Measurements from ENCODE around the gene CARNS1.

The CARNS1 gene

DNA sequence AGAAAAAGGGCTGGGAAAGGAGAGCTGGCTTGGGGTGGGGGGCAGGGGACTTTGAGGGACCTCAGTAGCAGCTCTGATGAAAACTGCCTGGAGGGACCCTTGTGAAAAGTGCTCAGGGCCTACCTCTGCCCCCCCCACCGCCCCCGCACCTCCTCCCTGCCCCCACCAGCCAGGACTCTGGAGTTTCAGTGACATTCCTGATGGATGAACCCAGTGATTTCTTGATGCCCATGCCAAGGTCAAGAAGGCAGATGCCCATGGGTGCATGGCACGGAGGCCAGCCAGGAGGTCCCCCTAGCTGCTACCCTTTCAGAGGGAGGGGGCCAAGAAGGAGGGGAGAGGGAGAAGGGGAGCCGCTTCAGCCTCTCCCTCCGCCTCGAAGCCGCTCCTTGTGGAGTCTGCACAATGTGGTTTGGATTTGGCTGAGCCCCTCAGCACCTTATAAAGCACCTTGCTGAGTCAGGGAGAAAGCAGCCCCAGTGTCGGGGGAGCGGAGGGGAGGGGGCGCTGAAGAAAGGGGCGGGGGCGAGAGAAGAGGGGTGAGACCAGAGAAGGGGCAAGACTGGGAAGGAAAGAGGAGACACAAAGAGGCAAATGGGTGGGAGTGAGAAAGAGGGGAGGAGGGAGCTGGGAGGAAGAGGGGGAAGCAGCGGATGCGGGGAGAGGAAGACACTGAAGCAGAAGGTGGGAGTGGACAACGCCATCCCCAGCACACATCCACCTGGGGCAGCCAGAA lies 40.0 kb upstream of the CARNS1 start:
- DNase-seq (ENCODE audit: low spot score) = no peak

DNA sequence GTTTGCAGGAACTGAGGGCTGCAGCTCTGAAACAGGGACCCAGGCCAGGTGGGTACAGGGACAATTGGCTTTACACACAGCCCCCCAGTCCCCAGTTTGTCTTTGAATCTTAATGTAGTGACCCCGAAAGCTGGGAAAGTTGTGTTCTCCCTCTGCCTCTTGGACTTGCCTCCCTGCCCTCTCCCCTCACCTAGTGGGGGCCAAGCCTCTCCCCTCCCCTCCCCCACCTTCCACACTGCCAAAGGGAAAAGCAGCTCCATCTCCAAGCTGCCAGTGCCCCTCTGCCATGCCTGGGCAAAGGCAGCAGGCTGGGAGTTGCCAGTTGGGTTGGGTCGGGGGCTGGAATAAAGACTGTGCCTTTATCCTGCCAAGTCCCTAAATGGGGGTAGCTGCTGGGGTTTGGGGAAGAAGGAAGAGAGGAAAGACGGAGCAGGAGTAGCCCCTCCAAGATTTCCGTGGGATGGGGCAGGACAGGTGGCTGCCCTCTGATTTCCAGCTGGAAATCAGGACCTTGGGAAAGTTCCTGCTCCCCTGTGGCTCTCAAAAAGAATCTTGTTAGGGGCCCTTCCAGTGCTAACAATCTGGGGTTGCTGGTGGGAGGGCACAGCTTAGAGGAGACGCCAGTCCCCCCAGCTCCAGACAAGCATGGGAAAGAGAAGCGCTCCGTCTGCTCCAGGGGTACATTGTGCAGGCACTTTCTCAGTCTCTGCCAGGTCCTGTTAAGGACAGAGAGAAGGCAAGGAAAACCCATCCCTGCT lies 39.2 kb upstream of the CARNS1 start:
- no peak for DNase-seq (ENCODE audit: low spot score)

DNA sequence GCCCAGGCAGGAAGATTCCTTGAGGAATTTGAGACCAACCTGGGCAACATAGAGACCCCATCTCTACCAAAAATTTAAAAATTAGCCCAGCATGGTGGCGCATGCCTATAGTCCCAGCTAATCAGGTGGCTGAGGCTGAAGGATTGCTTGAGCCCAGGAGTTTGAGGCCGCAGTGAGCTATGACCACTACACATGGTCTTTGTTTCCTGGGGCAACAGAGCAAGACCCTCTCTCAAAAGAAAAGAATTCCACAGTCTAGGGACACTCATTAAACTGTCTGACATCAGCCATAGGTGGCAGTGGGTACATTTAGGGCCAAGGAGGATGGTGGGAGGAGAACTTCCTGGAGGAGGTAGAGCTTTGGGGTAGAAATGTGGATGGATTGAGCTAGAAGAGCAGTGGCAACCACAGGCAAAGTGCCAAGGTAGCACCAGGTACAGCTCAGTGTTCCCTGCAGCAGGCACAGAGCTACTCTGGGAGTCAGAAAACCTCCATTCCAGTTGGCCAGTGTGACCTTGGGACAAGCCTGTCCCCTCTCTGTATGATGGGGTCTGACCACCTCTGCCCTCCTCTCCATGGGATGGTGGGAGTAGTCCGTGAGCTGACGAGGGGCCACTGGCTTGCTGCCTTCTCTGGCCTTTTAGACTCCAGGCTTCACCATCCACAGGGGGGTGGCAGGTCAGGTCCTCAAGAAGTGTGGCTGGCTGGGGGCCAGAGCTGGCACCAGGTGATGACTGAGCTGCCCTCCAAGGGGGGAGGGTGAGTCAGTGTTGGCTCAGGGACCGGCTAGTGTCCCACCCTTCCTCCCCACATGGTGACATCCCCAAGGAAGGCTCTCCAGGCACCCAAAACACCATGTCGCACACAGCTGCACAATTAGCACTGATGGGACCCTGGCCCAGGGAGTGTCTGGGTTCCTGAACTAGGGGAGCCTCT lies 38.3 kb upstream of the CARNS1 start:
- DNase-seq (ENCODE audit: low spot score) = no peak

DNA sequence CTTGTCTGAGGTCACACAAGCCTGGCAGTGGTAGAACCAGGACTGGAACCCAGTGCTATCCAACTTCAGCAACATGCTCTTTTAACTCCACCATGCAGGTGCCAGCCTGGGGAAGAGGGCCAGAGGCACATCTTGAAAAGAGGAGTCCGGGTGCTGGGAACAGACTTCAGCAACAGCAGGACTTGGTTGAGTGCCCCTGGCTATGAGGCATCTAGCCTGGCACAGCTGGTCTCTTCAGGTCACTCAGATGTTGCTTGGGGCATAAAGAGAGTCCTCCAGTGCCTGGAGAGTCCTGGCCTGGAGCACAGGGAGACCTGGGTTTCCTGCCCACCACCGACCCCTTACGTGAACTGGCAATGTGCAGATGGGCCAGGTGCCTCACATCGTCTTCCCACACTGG lies 36.9 kb upstream of the CARNS1 start:
- no peak for DNase-seq (ENCODE audit: low spot score)

DNA sequence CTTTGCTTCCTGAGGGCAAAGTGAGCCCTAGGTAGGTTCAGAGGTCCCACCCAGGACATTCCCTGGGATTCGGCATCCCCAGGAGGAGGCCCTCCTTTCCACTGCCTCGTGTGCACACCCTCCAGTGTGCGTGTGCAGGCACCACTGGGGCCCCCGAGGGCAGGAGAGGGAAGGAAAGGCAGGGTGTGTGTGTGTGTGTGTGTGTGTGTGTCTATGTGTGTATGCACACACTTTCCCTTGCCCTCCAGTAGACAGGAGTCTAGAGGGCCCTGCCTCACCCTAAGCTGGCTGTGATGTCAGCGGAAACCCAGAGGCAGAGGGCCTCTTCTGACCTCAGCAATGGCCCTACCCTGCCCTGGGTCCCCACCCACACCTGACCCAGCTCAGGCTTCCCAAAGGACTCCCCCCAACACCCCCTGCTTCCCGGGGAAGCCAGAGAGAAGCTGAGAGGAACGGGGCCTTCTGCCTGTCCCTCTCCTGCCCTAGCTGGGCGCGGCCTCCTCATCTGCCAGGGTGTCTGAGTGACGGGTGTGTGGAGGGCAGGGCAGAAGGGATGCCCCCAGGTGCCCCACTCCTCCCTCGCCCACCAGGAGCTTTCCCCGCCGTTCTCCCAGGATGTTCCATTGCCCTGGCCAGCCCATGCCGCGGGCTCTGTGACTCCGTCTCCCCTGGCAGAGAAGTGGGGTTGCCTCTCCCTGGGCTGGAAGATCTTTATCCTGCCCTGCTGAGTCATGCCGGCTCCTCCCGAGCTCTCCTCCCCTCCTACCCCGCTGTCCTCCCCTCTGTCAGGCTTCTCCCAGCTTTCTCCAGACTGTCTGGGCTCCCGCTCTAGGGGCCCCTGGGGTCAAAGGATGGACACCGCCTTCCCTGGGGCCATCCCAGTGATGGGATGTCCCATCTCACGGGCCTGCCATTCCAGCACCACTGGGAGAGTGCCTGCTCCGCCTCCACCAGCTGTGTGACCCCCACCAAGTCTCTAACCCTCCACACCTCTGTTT lies 36.1 kb upstream of the CARNS1 start:
- peak; percentile 77 for DNase-seq (ENCODE audit: low spot score)

DNA sequence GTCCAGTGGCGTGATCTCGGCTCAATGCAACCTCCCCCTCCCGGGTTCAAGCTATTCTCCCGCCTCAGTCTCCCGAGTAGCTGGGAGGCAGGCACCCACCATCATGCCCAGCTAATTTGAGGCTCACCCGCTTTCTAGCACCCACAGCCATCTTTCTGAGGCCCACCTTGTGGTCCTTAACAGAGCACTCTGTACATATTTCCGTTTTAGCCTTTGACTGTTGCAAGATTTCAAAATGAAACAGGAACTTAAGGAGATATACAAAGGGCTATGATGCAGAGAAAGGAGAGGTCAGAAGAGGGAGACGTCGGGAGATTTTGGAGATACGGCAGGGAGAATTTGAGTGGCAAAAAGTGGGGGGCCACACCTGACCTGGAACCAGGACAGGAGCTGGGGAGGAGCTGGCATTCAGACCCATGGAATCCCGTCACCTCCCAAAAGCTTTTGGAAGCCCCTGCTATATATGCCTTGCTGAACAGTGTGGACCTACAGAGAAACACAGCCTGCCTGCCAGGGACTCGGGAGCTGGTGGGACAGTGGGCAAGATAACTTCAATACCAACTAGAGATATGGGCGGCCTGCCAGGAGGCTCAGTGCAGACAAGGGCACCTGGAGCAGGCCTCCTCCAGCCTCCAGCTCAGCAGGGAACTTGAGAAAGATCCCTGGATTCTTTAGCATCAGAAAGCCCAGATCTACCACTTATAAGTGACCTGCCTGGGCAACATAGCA lies 34.1 kb upstream of the CARNS1 start:
- no peak for DNase-seq (ENCODE audit: low spot score)

DNA sequence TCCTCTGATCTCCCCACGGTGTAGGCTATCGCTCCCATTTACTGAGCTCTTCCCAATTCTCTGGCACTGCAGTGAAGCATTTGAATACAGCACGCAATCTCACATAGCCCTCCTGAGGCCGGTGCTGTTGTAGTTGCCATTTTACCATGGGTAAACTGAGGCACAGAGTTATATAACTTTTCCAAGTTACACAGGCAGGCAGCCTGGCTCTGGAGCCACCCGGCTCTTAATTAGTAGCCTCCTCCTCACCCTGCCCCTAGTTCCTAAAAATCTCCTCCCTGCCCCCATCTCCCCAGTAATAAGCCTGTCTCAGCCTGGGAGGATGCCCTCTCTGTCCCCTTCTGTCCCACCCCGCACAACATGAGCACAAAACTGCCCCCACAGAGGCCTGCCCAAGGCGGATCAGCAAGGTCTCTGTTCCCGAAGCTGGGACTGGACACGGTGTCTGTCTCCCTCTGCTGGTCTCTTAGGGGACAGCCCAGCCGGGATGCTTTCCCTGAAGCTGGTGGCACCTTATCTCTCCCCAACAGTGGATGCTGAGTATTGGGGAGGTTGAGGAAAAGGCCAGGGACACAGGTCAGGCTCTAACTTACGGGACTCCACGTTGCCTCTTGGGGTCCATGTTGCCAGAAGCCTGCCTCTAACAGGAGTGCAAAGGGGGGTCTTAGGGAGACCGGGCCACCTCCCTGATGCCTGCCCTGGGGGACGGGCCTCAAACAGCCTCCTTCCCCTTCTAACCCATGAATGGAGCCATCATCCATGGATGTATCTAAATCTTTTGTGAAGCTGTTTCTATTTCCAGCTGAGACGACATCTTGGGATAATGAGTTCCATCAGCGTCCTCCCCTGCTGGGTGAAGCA lies 33.0 kb upstream of the CARNS1 start:
- DNase-seq (ENCODE audit: low spot score) = peak; percentile 81

DNA sequence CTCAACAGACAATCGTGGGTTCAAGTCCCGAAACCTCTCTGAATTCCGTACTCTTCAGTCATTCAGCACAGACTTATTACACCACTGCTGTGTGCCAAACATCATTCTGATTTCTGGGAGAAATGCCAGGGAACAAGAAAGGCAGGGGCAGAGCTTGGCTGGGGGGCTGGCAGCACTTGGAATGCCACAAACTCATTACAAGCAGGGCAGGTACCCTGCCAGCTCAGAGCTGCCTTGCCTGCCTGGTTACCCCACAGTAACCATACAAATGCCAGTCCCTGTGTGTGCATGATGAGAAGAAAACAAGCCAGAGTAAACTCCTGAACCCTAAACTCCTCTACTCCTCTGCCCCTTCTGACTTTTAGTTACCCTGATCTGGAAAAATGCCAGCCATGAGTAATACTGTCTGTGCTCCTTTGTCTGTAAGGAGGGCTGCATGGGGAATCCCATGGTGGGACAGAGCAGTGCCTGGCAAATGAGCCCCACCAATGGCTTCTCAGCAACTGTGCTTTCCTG lies 30.6 kb upstream of the CARNS1 start:
- DNase-seq (ENCODE audit: low spot score) = no peak

DNA sequence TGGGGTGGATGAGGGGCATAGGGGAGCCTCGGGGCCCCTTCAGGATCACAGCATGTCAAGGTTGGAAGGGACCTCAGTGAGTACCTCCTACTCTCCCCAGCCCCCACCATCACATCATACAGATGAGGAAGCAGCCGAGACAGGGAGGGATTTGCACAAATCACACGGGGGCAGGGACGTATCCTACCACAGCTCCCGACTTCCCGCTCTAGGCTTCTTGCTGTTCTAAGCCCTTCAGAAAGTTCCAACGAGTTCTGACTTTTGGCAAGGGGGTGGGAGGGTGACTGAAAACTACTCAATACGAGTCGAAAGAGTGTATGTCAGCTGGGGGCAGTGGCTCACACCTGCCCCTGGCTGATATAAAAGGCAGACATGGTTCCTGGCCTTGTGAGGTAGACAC lies 28.4 kb upstream of the CARNS1 start:
- no peak for DNase-seq (ENCODE audit: low spot score)

DNA sequence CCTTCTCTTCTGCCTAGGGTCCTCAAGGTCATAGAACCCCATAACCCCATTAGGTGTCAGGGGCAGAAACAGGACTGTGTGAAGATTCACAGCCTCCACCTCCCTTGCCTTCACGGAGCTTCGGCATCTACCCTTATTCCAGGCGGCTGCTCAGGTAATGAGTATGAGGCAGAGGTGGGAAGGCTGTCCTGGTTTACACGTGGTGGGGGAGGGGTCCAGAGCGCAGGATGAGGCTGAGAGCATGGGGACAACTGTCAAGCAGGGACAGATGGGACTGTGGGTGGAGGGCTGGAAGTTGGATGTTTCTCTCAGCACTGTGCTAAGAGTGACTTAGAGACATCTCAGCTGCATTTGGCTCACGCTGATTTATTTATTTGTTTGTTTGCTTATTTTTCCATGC lies 28.0 kb upstream of the CARNS1 start:
- no peak for DNase-seq (ENCODE audit: low spot score)

DNA sequence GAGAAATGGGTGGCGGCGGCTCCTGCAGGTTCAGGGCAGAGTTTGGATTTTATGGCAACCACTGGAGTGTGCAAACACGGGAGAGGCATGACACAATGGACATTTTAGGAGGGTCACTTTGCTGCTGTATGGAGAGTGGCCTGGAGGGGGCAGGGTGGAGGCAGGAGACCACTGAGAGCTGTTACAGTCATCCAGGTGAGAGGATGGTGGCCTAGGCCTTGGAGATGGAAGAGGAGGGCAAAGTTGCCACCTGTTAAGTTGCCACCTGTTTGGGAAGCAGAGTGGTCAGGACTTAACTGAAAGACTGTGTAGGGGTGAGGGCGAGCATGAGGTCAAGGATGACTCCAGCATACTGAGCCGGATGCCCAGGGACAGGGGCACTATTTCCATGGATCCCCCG lies 26.0 kb upstream of the CARNS1 start:
- peak; percentile 41 for DNase-seq (ENCODE audit: low spot score)

DNA sequence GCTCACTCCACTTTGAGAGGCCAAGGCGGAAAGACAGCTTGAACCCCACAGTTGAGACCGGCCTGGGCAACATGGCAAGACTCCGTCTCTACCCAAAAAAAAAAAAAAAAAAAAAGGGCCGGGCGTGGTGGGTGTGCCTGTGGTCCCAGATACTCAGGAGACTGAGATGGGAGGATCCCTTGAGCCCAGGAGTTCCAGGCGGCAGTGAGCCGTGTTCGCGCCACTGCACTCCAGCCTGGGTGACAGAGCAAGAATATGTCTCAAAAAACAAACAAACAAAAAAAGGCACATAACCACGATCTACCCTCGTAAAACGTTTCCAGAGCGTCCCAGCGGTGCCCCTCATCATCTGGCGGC lies 24.6 kb upstream of the CARNS1 start:
- DNase-seq (ENCODE audit: low spot score) = no peak

DNA sequence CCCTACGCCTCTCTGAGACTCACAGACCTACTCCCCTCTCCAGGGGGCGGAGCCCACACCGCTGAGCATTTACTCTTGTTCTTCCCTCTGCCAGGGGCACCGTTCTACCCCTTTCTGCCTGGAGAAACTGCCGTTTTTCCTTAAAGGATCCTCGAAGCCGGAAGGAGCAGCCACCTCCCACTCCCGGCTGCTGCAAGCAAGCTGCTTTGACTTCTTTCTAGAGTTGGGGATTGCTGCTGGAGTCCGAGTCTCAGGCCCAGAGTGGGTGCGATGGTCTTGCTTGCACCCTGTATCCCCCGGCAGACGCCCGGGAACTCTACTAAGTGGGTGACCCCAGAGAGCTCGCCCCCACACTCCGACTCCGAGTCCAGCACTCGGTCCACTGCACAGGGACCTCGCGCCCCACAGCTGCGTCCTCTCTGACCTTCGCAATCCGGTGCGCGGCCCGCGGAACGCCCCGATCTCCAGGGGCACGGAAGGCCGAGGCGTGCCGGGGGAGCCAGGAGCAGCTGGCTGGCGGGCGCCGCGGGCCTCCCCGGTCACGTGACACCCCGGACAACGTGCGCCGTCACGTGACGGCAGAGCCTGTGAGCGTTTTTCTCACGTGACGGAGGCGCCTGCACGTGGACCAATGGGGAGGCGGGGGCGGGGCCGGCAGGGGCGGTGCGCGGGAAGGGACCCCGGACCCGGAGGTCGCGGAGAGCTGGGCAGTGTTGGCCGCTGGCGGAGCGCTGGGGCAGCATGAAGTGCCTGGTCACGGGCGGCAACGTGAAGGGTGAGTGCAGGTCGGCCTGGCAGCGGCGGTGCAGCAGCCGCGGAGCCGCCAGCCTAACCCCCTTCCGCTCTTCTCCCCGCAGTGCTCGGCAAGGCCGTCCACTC lies 23.9 kb upstream of the CARNS1 start, which contains the start of gene RAD9A:
TSS of gene RAD9A (plus strand) at position 683 of the 879 bp plus-strand sequence. CDS start at position 742, 59 bp downstream.
- peak; percentile 99 for DNase-seq (ENCODE audit: low spot score)

DNA sequence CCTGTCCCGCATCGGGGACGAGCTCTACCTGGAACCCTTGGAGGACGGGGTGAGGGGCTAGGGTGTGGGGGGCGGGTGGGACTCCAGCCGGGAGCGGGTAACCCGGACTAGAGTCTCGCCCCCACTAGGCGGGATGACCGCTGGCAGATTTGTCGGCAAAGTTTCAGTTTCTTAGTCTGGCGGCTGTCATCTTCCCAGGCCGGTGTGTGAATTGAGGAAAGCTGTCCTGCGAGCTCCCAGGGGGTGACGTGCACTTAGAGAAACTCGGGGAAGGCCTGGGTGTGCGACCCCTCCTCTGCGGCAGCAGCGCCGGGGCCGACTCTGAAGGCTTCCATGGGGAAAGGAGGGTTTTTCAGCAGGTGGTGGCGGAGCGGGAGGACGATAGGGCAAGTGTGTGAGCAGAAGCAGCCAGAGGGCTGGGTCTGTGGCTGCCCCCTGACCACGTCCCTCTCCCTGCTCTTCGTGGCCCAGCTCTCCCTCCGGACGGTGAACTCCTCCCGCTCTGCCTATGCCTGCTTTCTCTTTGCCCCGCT lies 23.2 kb upstream of the CARNS1 start:
- DNase-seq (ENCODE audit: low spot score) = no peak

DNA sequence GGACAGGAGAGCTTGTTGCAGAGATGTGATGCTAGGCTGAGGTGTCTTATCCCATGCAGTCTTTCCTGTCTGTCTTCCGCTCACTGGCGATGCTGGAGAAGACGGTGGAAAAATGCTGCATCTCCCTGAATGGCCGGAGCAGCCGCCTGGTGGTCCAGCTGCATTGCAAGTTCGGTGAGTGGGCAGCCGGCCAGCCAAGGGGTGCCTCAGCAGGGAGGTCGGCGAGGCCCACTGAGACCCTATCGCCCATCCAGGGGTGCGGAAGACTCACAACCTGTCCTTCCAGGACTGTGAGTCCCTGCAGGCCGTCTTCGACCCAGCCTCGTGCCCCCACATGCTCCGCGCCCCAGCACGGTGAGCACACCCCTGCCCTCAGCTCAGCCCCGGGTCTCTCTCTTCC lies 22.0 kb upstream of the CARNS1 start:
- no peak for DNase-seq (ENCODE audit: low spot score)

DNA sequence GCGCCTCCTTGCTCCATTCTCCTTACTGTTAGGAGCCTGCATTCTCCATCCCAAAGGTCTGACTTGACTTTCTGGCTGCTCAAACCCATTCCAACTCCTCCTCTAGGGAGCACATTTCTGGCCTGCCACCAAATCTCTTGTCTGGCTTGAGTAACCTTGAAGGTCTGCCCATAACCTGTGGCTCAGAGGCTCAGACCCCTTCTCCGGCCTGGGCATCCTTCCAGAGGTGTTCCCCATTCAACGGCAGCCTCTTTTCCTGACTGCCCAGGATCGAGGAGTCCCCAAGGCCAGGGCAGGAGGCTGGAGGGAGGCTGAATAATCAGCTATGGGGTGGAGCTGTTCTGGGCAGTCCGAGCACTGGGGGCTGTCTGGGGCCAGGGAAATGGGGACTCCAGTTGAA lies 21.5 kb upstream of the CARNS1 start:
- DNase-seq (ENCODE audit: low spot score) = no peak

DNA sequence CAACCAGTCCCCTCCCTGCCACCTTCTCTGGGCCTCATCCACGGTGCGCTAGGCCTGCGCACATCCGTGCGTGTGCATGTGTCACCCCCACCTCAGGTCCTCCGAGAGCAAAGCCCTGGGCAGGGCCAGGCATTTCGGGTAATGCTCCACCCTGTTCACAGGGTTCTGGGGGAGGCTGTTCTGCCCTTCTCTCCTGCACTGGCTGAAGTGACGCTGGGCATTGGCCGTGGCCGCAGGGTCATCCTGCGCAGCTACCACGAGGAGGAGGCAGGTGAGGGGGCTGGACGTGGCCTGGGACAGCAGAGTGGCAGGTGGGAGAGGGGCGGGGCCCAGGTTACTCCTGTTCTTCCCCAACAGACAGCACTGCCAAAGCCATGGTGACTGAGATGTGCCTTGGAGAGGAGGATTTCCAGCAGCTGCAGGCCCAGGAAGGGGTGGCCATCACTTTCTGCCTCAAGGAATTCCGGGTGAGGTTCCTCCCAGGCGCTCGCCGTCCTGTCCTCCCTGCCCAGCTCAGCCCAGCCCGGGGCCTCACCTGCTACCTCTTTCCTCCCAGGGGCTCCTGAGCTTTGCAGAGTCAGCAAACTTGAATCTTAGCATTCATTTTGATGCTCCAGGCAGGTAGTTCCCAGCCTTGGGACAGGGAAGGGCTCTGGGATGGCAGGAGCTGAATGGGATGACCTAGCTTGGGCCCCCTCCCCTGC lies 19.8 kb upstream of the CARNS1 start:
- DNase-seq (ENCODE audit: low spot score) = no peak

DNA sequence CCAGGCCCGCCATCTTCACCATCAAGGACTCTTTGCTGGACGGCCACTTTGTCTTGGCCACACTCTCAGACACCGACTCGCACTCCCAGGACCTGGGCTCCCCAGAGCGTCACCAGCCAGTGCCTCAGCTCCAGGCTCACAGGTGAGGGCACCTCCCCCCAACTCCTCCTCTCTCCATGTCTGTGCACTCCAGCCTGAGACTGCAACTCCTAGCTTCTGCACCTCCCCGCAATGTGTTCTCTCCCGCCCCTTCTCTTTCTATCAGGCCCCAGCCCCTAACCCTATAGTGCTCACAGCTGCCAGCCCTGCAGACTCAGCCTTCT lies 19.3 kb upstream of the CARNS1 start:
- no peak for DNase-seq (ENCODE audit: low spot score)
